GM21619 (cell line): ENCODE results near the gene SKI.
"Not testable (repeated sequence)": the region's sequence is repeated elsewhere in the genome, so short reads cannot be mapped to it uniquely, and the experiment has no call there.

Source experiments
- ATAC-seq: cut with Tn5 transposase; IDR thresholded peaks from one replicate; pipeline ENCODE4 v1.9.1; 2021; ENCODE audit not compliant: unreplicated experiment

Gene SKI

GRCh38 chr1:2242814-2243725 is 15.0 kb downstream of the SKI start:
- ATAC-seq: no peak

GRCh38 chr1:2247045-2247394 is 18.9 kb downstream of the SKI start:
- ATAC-seq: not testable (repeated sequence)

GRCh38 chr1:2247760-2248126 is 19.6 kb downstream of the SKI start:
- ATAC-seq: no peak

GRCh38 chr1:2248127-2248826 is 20.2 kb downstream of the SKI start:
- ATAC-seq: no peak

- no peak for ATAC-seq
Measured at GRCh38 chr1:2248854-2249558, 20.9 kb downstream of the SKI start.

- no peak for ATAC-seq
Measured at GRCh38 chr1:2249559-2249906, 21.4 kb downstream of the SKI start.

- ATAC-seq: no peak
Measured at GRCh38 chr1:2250721-2251281, 22.7 kb downstream of the SKI start.

- no peak for ATAC-seq
Measured at GRCh38 chr1:2251363-2251762, 23.2 kb downstream of the SKI start.

- no peak for ATAC-seq
Measured at GRCh38 chr1:2251786-2252185, 23.7 kb downstream of the SKI start.

GRCh38 chr1:2252423-2252822 is 24.3 kb downstream of the SKI start:
- no peak for ATAC-seq

- no peak for ATAC-seq
Measured at GRCh38 chr1:2253036-2253796, 25.1 kb downstream of the SKI start.

- no peak for ATAC-seq
Measured at GRCh38 chr1:2253797-2254480, 25.8 kb downstream of the SKI start.

GRCh38 chr1:2255047-2255419 is 26.9 kb downstream of the SKI start:
- ATAC-seq: no peak

- no peak for ATAC-seq
Measured at GRCh38 chr1:2255420-2256369, 27.6 kb downstream of the SKI start.

- ATAC-seq: no peak
Measured at GRCh38 chr1:2256435-2257244, 28.5 kb downstream of the SKI start.

- ATAC-seq: no peak
Measured at GRCh38 chr1:2257245-2257627, 29.1 kb downstream of the SKI start.

GRCh38 chr1:2258122-2258681 is 30.1 kb downstream of the SKI start:
- no peak for ATAC-seq

- ATAC-seq: no peak
Measured at GRCh38 chr1:2258996-2259395, 30.9 kb downstream of the SKI start.
